SHP77 (cell line): Measurements from ENCODE around the gene ACOX2.

Experiments used
- DNase-seq, 2 experiments: peaks; one replicate each; lab custom pipeline; 2025; lab: John Stamatoyannopoulos, UW

Gene ACOX2

DNA sequence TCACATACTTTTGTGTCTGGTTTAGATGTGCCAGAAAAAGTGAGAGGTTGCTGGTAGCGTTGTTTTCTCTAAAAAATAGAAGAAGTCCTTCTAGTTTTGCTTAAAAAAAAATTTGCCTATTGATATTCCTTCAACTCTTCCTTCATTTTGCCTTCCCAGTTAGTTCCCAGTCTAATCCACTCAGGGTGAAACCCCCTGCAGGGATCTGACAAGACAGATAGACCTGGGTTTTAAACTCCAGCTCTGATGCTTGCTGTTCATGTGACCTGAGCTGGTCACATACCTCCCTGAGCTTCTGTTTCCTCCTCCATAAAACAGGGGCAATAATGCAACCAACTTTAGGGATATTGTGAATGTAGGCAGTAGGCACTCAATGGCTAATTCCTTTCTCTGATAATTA, 63.7 kb downstream of the ACOX2 start:
- no peak for DNase-seq

DNA sequence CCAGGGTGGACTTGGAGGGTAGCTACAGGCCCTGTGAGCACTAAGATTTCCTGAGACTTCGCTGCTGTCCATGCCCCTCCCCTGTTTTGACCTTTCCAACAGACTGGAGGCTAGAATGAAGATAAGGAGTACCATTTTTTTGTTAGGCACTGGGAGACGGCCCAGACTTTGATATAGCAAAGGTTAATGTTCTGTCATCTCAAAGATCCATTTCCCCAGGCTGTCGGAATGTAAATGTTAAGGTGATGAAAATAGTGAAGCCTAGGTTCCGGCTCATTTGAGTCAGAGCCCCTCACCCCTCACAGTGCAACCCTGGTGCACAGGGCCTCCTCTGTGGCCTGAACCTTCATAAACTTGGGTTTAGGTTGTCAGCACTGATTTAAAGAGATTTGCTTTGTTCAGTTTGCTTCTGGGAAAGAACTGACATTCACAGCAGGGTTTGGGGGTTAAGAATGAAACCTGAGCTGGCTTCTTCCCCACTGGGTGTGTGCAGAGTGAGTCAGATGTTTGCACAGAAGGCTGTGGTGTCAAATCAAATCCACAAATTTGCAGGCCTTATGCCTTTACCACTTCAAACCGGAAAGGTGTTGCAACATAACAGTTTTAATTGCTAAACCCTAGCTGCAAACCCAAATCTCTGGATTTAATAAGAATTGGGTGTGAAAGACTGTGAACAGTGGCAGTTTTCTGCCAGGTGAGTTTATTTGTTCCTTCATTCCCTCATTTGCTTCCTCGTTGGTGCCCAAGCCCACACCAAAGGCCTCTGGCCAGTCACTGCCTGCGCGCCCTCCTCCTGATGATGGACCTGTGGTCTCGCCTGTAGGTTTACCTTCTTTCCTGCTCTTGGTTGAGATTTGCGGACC, 65.7 kb downstream of the ACOX2 start:
- peak; percentile 88 to 91 for DNase-seq

DNA sequence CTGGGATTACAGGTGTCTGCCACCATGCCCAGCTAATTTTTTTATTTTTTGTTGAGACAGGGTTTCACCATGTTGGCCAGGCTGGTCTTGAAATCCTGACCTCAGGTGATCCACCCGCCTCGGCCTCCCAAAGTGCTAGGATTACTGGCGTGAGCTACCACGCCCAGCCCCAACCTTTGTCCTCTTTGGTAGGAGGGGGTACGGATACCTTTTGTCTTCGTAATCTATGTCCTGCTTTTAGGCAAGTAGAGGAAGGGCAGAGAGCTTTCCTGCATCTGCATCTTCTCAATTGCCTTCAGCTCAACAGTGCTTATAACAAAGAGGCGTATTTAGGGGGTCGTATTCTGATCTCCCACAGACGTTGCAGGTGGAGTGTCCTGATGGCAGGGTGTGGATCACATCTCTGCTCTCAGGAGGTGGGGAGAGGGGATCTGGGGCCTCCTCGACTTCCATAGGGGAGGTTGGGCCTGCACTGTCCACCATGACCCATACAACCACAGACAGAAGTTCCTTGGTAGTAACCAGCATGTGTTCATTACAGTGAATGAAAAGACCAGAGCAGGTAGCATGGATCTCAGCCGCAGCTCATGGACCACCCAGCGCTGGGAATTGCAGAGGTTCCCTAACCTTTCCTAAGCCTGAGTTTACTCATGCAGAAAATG, 66.5 kb downstream of the ACOX2 start:
- DNase-seq, result no peak

DNA sequence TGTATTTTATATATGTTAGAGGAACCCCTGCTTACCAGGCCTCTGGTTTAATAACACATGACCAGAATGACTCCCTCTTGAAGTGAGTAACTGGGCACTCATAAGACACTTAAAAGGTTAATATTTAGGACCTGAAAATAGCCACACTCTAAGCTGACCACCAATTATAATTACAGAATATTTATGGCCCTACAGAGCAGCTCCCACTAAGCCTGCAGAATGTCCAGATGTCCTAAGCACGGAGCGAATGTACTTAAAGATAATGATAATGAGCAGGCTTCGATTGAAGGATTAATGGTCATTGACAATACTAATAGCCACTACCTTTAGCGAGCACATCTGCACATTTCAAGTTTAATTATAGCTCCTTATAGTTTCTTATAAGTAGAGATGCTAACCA, 67.9 kb downstream of the ACOX2 start:
- no peak for DNase-seq

DNA sequence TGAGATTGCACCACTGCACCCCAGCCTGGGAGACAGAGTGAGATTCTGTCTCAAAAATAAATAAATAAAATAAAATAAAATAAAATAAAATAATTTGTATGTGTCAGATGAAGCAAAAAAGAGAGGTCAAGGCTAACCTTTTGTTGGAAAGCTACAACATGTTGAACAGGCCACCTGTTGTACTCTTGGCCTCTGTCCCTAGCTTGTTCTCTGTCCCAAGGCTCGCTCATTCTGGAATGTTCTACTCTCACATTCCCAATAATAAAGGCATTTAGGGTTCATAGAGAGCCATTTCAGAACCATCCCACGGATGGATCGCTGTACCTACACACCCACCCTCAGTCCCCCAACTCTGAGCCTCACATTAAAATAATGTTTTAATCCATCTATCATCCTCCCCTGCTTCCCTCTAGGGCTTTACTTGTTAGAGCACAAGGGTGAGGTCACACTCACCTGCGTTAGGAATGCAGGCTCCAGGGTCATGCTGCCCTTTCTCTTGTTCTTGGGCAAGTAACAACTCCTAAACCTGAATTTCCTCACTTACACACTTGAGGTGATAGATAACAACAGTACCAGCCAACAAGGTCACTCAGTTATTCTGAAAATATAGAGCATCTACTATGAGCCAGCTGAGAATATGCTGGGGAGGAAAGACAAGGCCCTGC, 70.0 kb downstream of the ACOX2 start:
- DNase-seq, result no peak

DNA sequence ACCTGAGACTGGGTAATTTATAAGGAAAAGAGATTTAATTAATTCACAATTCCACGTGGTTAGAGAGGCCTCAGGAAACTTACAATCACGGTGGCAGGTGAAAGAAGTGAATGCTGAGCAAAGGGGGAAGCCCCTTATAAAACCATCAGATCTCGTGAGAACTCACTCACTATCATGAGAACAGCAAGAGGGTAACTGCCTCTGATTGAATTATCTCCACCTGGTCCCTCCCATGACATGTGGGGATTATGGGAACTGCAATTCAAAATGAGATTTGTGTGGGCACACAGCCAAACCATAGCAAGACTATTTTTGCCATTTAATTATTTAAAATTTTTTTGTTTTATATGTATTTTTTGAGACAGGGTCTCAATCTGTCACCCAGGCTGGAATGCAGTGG, 72.1 kb downstream of the ACOX2 start:
- no peak for DNase-seq

DNA sequence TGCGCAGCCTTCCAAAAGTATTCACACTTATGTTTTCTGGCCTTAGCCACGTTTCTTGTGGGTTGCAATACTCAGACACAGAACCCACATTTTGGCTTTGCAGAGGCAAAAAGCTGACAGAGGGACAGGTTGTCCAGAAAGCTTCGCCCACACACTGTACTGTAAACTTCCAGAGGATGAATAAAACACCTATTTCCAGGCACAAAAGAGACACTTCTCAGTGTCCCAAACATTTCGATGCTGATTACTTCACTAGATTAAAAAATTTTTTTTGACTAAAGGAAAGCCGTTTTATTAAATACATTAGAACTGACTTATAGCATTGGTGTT, 73.1 kb downstream of the ACOX2 start:
- no peak for DNase-seq

DNA sequence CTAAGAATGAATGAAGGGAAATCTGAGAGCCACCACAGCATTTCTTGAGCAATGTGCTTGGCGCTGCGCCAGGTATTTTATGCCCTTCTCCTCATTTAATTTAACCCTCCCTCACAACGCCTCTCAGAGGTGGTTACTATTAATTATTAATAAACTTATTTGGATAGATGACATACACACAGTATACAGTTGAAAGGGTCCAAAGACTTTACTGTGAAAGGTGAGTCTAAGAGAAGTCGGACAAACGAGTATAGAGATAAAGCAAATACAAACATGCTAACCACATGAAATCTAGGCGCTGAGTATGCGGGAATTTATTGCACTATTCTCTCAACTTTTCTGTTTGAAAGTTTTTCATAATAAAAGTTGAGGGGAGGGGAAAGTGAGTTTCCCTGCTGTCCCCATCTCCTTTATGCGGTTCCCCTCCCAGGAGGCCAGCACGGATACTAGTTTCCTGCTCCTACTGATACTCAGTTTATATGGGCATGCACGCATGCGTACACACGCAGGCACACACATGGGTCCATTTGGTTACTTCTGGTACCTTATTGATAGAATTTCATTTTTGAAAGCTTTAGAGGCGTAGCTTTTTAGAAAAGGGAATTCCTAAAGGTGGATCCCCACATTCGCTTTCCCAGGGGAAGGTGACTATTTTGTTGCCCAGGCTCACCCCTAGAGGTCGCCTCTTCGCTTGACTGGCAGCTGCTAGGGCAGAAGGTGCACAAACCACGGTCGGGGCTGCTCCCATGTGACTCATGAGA, 73.6 kb downstream of the ACOX2 start:
- DNase-seq, result peak; percentile 73 to 84

DNA sequence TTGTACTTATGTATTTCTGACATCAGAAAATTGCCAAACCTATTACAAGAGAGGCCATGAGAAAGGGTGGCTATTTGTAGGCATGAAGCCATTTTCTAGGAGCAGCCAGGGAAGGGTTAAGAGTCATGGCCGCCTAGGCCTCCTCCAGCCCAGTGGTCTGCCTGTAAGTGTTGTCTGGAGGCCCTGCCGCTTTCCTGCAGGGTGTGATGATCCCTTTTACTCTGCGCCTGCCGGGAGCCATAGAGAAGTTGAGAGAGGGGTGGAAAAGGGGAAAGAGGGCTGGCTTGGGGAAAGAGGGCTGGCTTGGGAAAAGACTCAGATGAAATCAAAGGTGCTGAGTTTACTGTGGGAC, 74.2 kb downstream of the ACOX2 start:
- DNase-seq, result peak in 1 of 2 experiments; percentile 51

DNA sequence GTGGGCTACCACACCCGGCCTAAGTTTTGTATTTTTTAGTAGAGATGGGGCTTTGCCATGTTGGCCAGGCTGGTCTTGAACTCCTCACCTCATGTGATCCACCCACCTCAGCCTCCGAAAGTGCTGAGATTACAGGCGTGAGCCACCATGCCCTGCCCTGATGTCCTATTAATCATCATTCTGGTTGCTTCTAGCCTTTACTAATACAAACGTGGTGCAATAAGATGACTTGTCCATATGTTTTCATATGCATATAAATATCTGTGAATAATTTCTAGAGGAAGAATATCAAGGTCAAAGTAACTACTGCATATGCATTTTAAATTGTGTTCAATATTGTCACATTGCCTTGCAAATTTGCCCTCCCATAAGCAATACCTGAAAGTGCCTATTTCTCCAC, 77.8 kb downstream of the ACOX2 start:
- DNase-seq, result no peak
